Measurements from ENCODE around the gene GNG12. TPM values are rescaled to one million over a fixed set of nuclear protein-coding genes. Genes with fewer than 3 reads are reported as not detected.
A peak's percentile ranks its signal among the peaks of the same experiment; 100 is the strongest.

The GNG12 gene
- total RNA-seq, 1 experiment from 2014 or later = 66.1 TPM

DNA sequence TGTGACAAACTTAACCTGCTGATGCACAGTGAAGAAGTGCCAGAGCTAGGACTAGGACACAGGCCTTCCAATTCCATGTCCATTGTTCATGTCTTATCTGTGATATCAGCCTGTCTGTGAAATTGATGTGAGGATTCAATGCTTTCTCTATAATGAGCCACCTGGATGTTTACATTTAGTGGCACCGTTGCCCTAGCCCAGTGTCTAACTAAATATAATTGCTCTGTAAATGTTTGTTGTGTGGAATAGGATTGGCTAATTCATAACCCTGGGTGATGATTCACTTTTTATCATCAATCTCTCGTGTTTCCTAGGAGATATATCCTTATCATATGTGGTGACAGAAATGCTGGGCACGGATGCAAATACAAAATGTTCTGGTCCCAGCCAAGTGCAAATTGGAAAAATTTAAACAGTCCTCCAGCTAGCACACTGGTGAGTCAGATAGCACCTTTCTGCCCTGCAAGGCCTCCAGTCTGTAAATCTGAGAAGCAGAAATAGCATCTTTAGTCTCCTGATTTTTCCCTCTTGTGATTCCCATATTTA lies 46.9 kb upstream of the GNG12 start:
- no TSS peak for BruUV-seq (replicated peaks)
- H3K9ac ChIP-seq (ENCODE audit: low read length) = peak overlapping the region; percentile 28; the same call in 1 of the 2 replicates
- intact Hi-C loops (cut with micrococcal nuclease) = loop anchor here (2.0 to 5.0 kb wide), 2 partner anchors 29 to 97 kb away; no protein-coding TSS in a partner anchor
- H3K36me3 ChIP-seq (ENCODE audit: low read depth, low read length) = no peaks in the 10 kb centered on the region
- no peak for TF ChIP-seq EZH2phosphoT487 (IDR thresholded peaks at IDR 0.05; ENCODE audit: borderline replicate concordance, low read length)
- TF ChIP-seq, protein P1, sequence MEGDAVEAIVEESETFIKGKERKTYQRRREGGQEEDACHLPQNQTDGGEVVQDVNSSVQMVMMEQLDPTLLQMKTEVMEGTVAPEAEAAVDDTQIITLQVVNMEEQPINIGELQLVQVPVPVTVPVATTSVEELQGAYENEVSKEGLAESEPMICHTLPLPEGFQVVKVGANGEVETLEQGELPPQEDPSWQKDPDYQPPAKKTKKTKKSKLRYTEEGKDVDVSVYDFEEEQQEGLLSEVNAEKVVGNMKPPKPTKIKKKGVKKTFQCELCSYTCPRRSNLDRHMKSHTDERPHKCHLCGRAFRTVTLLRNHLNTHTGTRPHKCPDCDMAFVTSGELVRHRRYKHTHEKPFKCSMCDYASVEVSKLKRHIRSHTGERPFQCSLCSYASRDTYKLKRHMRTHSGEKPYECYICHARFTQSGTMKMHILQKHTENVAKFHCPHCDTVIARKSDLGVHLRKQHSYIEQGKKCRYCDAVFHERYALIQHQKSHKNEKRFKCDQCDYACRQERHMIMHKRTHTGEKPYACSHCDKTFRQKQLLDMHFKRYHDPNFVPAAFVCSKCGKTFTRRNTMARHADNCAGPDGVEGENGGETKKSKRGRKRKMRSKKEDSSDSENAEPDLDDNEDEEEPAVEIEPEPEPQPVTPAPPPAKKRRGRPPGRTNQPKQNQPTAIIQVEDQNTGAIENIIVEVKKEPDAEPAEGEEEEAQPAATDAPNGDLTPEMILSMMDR (conservative IDR thresholded peaks at IDR 0.05; ENCODE audit: low read depth, low read length) = no peak
- no peak for TF ChIP-seq EZH2 (IDR thresholded peaks at IDR 0.05; ENCODE audit: low read length, unreplicated experiment)
- H3K27me3 ChIP-seq (ENCODE audit: low read length) = no peaks in the 10 kb centered on the region
- peaks cover 32% of the 10 kb centered on the region for H3K4me1 ChIP-seq (ENCODE audit: insufficient read depth, low read length)
- H3K79me2 ChIP-seq (ENCODE audit: low read length) = no peaks in the 10 kb centered on the region
- DNase-seq (peak; percentile 89), ATAC-seq (peak; percentile 84)
- H3K4me2 ChIP-seq (ENCODE audit: low read length) = peak overlapping the region; percentile 19
- POLR2A ChIA-PET (ENCODE audit: unreplicated experiment) = no interaction called here
- no peaks in the 10 kb centered on the region for H3K9me3 ChIP-seq (ENCODE audit: low read length)
- peaks cover 7% of the 10 kb centered on the region for H3F3A ChIP-seq (ENCODE audit: low read length, unreplicated experiment)
- peak overlapping the region; percentile 72 for H3K27ac ChIP-seq (ENCODE audit: low read length)
- H4K20me1 ChIP-seq (ENCODE audit: low read length) = no peaks in the 10 kb centered on the region
- CTCF ChIA-PET = no interaction called here
- no peak overlapping the region for H2AFZ ChIP-seq (ENCODE audit: low read length)
- H3K4me3 ChIP-seq (ENCODE audit: low read length) = no peak overlapping the region
- H3K9me2 ChIP-seq (replicated peaks; ENCODE audit: low read length) = no peaks in the 10 kb centered on the region

DNA sequence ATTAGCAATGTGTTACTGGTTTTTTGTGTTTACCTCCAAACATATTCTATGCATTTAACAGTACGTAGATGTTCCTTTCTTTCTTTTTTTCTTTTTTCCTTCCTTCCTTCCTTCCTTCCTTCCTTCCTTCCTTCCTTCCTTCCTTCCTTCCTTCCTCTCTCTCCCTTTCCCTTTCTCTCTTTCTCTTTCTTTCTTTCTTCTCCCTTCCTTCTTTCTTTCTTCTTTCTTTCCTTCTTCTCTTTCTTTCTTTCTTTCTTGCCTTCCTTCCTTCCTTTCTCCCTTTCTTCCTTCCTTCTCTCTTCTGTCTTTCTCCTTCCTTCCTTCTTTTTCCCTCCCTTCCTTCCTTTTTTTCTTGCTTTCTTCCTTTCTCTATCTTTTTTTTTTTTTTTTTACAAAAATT lies 46.2 kb upstream of the GNG12 start:
- CTCF ChIA-PET = no interaction called here
- no peak for TF ChIP-seq EZH2phosphoT487 (IDR thresholded peaks at IDR 0.05; ENCODE audit: borderline replicate concordance, low read length)
- TF ChIP-seq EZH2 (IDR thresholded peaks at IDR 0.05; ENCODE audit: low read length, unreplicated experiment) = no peak
- TF ChIP-seq, protein P1 (conservative IDR thresholded peaks at IDR 0.05; ENCODE audit: low read depth, low read length) = no peak
- intact Hi-C loops (cut with micrococcal nuclease) = no loop called here
- ATAC-seq = no peak
- H4K20me1 ChIP-seq (ENCODE audit: low read length) = no peaks in the 10 kb centered on the region
- no peak for DNase-seq
- no peaks in the 10 kb centered on the region for H3K36me3 ChIP-seq (ENCODE audit: low read depth, low read length)
- no peaks in the 10 kb centered on the region for H3K27me3 ChIP-seq (ENCODE audit: low read length)
- no TSS peak for BruUV-seq (replicated peaks)
- peak overlapping the region; percentile 72 for H3K27ac ChIP-seq (ENCODE audit: low read length)
- H3K79me2 ChIP-seq (ENCODE audit: low read length) = no peaks in the 10 kb centered on the region
- peak overlapping the region; percentile 19 for H3K4me2 ChIP-seq (ENCODE audit: low read length)
- H3K4me3 ChIP-seq (ENCODE audit: low read length) = no peak overlapping the region
- H3K9ac ChIP-seq (ENCODE audit: low read length) = 0 out of 2 replicates have a peak overlapping the region, but pooled peaks have one; percentile 28
- no peaks in the 10 kb centered on the region for H3K9me2 ChIP-seq (replicated peaks; ENCODE audit: low read length)
- H3F3A ChIP-seq (ENCODE audit: low read length, unreplicated experiment) = peaks cover 7% of the 10 kb centered on the region
- no peaks in the 10 kb centered on the region for H3K9me3 ChIP-seq (ENCODE audit: low read length)
- peaks cover 32% of the 10 kb centered on the region for H3K4me1 ChIP-seq (ENCODE audit: insufficient read depth, low read length)
- H2AFZ ChIP-seq (ENCODE audit: low read length) = no peak overlapping the region
- POLR2A ChIA-PET (ENCODE audit: unreplicated experiment) = no interaction called here

DNA sequence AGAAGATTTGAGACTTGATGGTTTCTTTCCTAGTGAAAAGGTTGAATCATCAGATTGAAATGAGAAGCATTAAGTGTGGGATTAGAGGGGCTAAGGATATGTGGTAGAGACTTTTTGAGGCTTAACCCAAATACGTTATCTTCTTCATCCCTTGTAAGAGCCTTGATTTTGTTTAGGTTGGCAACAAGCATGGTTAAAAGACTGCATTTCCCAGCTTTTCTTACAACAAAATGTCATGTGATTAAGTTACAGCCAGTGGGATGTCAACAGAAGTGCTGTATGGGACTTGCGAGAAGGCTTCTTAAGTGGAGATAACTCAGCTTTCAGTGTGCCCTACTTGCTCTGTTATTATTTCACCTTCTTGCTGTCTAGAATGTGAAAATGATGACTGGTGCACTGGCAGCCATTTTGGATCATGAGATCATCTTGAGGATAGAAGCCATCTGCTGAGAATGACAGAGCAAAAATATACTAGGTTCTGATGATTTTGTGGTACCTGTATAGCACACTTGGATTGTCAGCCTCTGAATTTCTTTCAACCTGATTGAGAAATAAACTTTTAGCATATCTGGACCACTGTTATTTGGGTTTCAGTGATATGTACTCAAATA lies 41.3 kb upstream of the GNG12 start:
- H3K4me1 ChIP-seq (ENCODE audit: insufficient read depth, low read length) = peaks cover 3% of the 10 kb centered on the region
- no TSS peak for BruUV-seq (replicated peaks)
- no peaks in the 10 kb centered on the region for H3K79me2 ChIP-seq (ENCODE audit: low read length)
- intact Hi-C loops (cut with micrococcal nuclease) = no loop called here
- no peaks in the 10 kb centered on the region for H3K9me2 ChIP-seq (replicated peaks; ENCODE audit: low read length)
- ATAC-seq = no peak
- H2AFZ ChIP-seq (ENCODE audit: low read length) = no peak overlapping the region; the same call in 1 of the 2 replicates
- no peak for TF ChIP-seq EZH2phosphoT487 (IDR thresholded peaks at IDR 0.05; ENCODE audit: borderline replicate concordance, low read length)
- TF ChIP-seq, protein P1 (conservative IDR thresholded peaks at IDR 0.05; ENCODE audit: low read depth, low read length) = no peak
- TF ChIP-seq EZH2 (IDR thresholded peaks at IDR 0.05; ENCODE audit: low read length, unreplicated experiment) = no peak
- no peaks in the 10 kb centered on the region for H3K36me3 ChIP-seq (ENCODE audit: low read depth, low read length)
- H3K27me3 ChIP-seq (ENCODE audit: low read length) = no peaks in the 10 kb centered on the region
- H3K9me3 ChIP-seq (ENCODE audit: low read length) = no peaks in the 10 kb centered on the region
- no peaks in the 10 kb centered on the region for H3F3A ChIP-seq (ENCODE audit: low read length, unreplicated experiment)
- H3K27ac ChIP-seq (ENCODE audit: low read length) = no peak overlapping the region
- H3K4me3 ChIP-seq (ENCODE audit: low read length) = no peak overlapping the region
- no peak for DNase-seq
- no peak overlapping the region for H3K9ac ChIP-seq (ENCODE audit: low read length)
- no peaks in the 10 kb centered on the region for H4K20me1 ChIP-seq (ENCODE audit: low read length)
- H3K4me2 ChIP-seq (ENCODE audit: low read length) = no peak overlapping the region
- ChIA-PET POLR2A (ENCODE audit: unreplicated experiment) (no interaction called here), CTCF (no interaction called here)
